A549 treated with RU486 at 1 μM for 4 hours (cell line): Measurements from ENCODE around the gene C3orf18. TPM values are rescaled to one million over a fixed set of nuclear protein-coding genes. Genes with fewer than 3 reads are reported as not detected.

ENCODE experiments used
- total RNA-seq: library from RNA; stranded (reverse); fragments of 200-300 nt; extraction: Qiagen RNA extraction; gene quantifications from 5 replicates; pipeline ENCODE4 v1.2.3, GENCODE V29; 2022; ENCODE audit warnings: low read depth

Gene C3orf18
- 2.0 to 2.9 TPM (median 2.5 TPM) in 5 replicates for total RNA-seq

DNA sequence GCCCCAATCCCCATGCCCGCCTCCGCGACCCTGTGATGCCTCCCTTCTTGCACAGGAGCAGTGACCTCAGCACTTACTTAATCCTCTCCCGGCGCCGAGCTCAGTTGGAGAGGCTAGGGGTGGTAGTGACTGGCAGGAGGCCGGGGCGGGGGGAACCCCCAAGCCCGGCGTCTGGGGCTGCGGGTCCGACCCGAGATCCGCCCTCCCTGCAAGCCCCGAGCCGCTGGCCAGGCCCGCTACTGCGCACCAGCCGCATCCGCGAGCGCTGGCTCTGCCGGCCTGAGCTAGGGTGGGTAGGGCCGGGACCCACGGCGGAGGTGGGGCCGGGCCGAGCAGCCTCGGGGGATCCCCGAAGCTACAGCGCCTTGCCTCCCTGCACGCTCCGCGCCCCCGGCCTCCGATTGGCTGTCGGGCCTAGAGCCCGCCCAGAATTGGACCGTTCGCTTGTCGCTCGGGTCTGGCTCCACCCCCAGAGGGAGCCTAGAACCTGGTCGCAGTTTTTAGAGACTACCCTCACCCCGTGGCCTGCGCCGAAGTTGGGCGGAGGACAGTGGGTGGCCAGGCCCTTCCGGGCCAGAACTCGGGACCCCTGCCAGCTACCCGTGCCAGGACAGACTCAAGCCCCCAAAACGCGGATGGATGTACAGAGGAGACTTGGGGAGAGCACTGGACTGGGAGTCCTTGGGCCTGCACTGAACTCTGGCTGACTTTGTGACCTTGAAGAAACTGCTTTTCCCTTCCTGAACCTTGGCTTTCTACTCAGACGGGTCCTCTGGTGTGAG is at the start of gene C3orf18:
Gene C3orf18 (minus strand): TSS at position 362 of the 782 bp plus-strand sequence. CDS start 2,048 bp downstream, outside the sequence.

DNA sequence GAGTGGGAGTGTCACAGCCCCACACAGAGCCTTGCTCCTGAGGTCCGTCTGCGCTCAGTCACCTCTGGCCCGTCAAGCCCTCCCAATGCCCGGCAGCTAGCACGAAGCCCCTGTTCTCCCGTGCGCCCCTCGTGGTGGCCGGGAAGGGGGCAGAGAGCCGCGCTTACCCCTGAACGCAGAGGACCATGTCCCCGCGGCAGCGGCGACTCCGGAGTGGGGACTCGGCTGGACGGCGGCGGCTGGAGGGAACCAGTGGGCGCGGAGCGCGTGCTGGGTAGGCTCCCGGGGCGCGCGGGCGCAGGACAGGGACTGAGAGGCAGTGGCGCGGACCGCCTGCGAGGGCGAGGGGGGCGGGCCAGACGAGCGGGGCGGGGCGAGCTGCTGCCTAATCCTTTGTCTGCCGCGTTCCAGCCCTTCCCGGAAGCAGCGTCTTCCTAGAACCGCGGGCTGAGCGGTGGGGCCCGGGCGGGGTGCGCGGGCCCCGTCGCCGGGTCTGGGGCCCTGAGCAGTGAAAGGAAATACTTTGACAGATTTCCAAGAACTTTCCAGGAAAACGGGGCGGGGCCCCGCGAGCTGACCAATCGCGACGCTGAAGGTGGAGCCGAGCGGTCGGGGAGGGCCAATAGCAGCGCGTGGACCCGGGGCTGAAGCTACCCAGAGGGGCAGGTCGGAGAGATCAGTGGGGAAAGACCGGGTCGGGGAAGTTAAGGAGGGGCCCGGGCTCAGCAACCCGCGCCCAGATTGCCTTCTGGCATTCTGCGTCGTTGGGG is 44.1 kb upstream of the C3orf18 start, which contains the start of gene CISH:
Gene CISH (minus strand): TSS at position 311 of the 770 bp plus-strand sequence. CDS start 124 bp downstream, at position 187.

DNA sequence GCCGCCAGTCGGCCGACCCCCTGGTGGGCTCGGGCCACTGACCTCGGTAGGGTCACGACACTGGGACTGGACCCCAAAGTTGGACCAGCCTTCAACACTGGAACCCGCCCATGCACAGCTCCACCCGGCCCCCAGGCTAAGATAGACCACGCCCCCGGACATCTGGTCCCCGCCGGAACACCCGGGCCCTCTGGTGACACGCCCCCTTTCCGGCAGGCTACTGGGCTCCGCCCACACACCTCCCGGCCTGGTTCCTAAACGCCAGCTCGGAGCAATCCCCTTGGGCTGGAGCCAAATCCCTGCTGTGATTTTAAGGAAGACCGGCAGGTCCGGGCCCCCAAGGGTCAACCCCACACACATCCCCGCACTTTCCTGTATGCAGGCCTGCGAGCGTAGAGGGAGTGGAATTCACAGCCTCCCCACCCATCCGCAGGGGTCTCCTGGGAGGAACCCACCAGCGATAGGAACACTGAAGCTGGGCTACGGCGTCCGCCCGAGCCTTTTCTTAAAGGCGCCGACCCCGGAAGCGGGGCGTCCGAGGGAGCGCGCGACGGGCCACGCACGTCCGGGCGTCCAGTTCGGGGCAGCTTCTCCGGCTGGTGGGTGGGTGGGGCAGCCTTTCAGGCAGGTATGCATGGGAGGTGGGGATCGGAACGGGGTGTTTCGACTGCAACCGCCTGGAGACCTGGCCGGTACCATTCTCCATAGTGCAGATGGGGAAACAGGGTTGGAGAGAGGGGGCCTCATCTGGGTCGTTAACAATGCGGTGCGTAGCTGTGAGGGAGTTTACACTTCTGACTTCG is 1.6 kb upstream of the C3orf18 start, which contains the start of gene HEMK1:
Gene HEMK1 (plus strand): TSS at position 576 of the 803 bp plus-strand sequence. CDS start 1,583 bp downstream, outside the sequence.

Other genes with a start within 250 kb of the C3orf18 start
- 18.0 to 26.2 TPM (median 24.2 TPM) in 5 replicates for gene HYAL2, start 245.0 kb downstream of the C3orf18 start, total RNA-seq
- 23.2 to 42.9 TPM (median 38.6 TPM) in 5 replicates for gene TUSC2, start 239.5 kb downstream of the C3orf18 start, total RNA-seq
- 15.6 to 21.0 TPM (median 20.4 TPM) in 5 replicates for gene RASSF1, start 226.9 kb downstream of the C3orf18 start, total RNA-seq
- 0.87 to 1.4 TPM (median 1.1 TPM) in 5 replicates for gene ZMYND10, start 222.0 kb downstream of the C3orf18 start, total RNA-seq
- gene NPRL2, start 217.0 kb downstream of the C3orf18 start, total RNA-seq: 10.9 to 13.8 TPM (median 11.9 TPM) in 5 replicates
- 14.3 to 23.8 TPM (median 20.5 TPM) in 5 replicates for gene CYB561D2, start 216.9 kb downstream of the C3orf18 start, total RNA-seq
- 34.2 to 49.4 TPM (median 44.2 TPM) in 5 replicates for gene TMEM115, start 208.2 kb downstream of the C3orf18 start, total RNA-seq
- gene CACNA2D2, start 64.1 kb downstream of the C3orf18 start, total RNA-seq: 0.25 to 0.75 TPM (median 0.58 TPM) in 5 replicates
- gene HEMK1, start 1.8 kb upstream of the C3orf18 start, total RNA-seq: 4.4 to 7.4 TPM (median 6.3 TPM) in 5 replicates
- gene CISH, start 44.0 kb upstream of the C3orf18 start, total RNA-seq: 0.48 to 0.90 TPM (median 0.67 TPM) in 5 replicates
- 21.1 to 24.6 TPM (median 23.5 TPM) in 5 replicates for gene MAPKAPK3, start 49.4 kb upstream of the C3orf18 start, total RNA-seq
- 0.27 to 0.39 TPM (median 0.34 TPM) in 5 replicates for gene DOCK3, start 107.2 kb upstream of the C3orf18 start, total RNA-seq